NCI-H1694 treated with DMSO at 0.1 percent for 48 hours (cell line): ENCODE results near the gene SNCG.

ENCODE experiments used
- DNase-seq: peaks from one replicate; lab custom pipeline; 2025; lab: John Stamatoyannopoulos, UW

SNCG gene

DNA sequence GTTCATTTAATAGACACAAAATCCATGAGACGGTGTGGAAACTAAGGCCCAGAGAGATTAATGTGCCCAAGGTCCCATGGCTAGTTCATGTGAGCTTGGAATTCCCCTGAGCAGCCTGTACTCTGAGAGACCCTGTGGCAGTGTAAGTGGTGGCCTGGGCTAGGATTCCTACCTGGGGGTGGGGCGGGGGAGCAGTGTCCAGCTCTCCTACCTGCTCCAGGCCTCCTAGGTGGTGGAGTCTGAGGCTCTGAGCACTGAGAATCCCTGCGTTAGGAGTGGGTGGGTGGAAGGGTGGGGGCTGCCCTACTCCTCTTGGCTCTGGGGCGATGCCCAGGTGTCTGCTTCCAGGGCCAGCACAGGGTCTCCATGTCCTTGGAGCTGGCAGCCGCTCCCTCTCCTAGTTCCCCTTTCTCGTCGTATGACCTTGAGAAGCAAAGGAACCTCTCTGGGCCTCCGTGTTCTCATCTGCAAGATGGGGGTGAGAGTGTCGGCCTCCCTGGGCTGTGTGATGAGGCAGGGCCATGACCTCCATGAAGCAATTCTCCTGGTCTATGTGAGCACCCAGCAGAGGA is 2.5 kb downstream of the SNCG start:
- no peak for DNase-seq

DNA sequence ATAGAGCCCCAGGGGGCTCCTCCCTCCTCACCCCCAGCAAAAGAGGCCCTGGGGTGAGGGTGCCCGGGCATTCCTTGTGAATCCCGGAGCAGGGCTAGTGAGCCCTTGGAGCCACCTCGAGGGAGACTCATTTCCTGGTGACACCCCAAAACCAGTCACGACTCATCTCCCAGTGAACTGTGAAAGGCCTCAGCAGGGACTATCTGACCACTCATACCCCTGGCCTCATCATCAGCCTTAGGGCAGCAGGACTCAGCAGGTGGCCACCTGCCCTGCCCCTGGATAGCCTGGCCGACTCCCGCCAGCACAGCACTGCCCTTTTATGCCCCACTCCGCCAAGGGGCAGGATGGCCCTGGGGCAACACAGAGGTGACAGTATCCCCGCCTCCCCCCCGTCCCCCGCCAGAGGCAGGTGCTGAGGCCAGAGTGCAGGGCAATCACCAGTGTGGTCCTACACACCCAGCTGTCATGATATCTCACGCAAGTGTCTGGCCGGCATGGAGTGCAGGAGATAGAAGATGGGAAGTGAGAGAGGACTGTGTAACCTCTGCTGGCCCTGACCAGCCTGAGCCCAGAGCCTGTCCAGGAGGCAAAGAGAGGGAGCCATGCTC is 3.2 kb downstream of the SNCG start:
- no peak for DNase-seq

DNA sequence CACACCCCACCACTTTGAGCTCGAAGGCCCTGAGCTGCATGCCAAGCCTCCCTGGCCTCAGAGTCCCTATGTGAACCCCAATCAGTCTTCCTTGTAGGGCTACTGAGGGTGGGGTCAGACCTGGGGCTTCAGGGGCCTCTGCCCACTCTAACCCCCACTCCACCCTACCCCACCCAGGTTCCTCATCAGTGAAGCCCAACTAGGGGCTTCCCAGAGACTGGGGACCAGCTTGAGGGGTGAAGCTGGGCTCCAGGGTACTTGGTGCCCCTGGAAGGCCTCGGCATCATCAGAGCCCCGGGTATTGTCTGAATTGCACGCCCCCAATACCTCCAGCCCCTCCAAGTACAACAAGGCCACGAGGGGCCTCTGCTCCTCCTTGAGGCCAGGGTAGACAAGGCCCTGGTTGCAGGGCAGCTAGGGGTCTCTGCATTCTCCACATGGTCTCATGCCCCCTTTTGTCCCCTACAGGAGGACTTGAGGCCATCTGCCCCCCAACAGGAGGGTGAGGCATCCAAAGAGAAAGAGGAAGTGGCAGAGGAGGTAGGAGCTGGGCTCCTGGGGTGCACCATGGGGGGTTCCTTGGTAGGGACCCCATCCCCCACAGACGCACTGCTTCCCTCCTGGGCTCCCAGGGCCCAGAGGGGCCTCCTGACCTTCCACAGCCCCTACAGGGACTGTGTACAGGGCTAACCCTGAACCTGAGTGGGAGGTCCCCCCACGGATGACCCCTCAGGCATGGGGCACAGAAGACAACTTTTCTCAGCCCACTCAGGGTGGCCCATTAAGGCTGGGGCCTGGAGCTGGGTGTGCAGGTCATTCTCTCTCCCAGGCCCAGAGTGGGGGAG is 4.0 kb downstream of the SNCG start:
- no peak for DNase-seq

DNA sequence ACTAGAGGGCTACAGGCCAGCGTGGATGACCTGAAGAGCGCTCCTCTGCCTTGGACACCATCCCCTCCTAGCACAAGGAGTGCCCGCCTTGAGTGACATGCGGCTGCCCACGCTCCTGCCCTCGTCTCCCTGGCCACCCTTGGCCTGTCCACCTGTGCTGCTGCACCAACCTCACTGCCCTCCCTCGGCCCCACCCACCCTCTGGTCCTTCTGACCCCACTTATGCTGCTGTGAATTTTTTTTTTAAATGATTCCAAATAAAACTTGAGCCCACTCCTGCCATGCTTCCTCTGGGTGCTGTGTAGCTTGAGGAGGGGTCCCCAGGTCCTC is 4.5 kb downstream of the SNCG start:
- no peak for DNase-seq

DNA sequence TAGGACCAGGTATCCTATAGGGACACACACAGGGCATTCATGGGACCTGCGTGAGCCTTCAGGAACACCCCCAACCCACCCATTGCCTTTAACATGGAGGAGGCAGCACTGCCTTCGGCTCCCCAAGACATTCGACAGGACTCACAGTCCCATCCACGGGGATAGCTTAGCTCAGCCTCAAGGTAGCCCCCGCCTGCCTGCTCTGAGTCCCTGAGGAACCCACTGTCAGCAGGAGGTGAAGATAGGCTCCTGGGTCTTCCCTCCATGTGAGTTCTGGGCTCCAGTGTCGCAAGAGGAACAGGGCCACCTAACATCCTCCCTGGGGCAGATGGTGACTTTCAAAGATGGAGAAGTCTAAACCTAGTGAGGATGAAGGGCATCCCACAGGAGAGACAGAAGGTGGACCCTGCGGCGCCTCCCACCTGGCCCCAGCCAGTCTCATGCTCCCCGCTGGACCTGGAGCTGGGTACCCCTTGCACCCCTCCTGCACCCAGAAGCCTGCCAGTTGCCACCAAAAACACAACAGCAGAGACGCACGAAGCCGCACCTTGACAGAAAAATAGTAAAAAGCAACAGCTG is 5.0 kb downstream of the SNCG start:
- DNase-seq, result no peak

DNA sequence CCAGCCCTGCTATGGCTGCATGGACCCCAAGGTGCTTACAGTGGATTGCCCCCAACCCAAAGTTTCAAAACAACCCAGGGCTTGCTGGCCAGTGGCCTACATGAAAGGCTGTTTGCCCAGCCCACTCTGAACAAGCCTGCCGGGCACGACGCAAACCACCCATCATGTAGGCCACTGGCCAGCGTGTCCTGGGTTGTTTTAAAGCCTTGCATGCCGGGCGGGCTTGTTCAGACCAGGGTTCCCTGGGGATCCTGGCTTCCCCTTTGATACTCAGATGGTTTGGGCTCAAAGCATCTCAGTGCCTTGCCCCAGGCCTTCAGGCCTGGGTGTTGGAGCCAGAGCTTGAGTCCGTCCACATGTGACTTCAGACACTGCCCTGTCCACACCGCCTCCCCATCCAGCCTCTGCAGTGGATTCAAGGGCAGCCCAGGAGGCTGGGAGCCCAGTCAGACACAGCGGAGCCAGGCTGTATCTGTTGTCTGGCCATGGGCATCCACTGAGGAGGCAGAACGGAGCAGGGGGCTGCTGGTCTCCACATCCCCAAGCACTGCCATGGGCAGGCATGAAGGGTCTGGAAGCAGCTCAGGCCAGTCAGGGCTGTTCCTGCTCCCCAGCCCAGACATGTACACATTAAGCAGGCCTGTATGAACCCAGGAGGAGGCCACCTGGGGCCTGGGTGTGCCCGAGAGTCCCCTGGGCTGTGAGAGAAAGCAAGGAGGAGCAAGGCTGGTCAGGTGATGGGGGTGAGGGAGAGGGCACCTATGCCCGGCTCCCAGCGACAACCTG is 5.9 kb downstream of the SNCG start:
- no peak for DNase-seq

DNA sequence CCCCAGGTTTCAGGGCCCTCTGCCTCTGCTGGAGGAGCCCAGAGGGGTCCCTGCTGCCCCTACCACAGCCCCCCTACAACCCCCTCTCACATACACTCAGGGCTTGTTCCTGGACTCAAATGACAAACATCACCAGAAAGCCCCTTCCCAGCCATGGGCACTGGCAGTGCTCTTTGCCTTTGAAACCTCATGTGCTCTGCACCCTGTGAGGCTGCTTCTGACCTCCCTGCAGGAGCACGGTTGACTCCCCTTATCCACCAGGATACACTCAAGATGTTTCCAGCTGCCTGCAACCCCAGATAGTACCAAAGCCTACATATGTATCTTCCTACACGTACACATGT is 6.4 kb downstream of the SNCG start:
- DNase-seq, result no peak

DNA sequence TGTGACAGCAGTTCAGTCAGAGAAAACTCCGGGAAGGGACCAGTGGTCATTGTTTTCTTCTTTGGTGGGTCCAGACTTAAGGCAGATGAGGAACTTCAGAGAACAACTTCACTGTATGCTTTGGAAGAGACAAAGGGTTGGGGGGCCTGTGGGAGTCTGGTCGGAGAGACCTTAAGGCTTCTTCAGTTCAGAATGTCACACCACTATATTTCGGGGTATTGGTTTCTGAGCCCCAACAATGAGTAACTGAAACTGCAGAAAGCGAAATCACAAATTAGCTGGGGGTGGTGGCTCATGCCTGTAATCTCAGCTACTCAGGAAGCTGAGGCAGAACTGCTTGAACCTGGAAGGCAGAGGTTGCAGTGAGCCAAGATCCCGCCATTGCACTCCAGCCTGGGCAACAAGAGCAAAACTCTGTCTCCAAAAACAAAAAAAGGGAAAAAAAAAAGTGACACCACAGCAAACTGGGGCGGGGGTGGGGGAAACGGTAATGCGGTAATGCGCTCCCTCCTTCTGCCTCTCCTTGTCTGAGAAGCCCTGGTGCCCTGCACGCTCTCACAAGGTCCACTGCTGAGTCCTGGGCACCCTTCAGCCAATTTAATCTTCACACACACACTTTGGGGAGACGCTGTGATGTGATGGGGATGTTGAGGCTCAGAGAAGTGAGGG is 7.7 kb downstream of the SNCG start:
- DNase-seq, result no peak

DNA sequence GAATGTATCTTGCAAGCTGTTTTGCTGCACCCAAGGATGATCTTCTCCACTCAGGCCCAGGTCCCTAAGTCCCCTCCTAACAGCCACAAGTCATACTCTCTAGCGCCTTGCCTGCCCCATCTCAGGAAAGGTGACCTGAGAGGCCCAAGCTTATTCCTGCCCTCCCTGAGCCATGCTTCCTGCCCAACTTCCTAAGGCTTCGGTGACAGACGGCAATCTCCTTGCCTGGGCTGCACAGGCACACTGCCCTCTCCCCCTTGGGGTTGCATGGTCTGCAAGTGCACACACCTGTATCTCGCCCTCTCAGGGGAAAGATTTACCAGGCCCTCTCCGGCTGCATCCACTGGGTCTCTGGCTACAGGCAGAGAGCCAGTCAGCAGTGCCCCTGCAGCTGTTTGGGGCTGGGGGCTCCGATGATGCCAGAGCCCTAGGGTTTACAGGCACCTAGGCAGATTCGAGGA is 9.1 kb downstream of the SNCG start:
- no peak for DNase-seq

DNA sequence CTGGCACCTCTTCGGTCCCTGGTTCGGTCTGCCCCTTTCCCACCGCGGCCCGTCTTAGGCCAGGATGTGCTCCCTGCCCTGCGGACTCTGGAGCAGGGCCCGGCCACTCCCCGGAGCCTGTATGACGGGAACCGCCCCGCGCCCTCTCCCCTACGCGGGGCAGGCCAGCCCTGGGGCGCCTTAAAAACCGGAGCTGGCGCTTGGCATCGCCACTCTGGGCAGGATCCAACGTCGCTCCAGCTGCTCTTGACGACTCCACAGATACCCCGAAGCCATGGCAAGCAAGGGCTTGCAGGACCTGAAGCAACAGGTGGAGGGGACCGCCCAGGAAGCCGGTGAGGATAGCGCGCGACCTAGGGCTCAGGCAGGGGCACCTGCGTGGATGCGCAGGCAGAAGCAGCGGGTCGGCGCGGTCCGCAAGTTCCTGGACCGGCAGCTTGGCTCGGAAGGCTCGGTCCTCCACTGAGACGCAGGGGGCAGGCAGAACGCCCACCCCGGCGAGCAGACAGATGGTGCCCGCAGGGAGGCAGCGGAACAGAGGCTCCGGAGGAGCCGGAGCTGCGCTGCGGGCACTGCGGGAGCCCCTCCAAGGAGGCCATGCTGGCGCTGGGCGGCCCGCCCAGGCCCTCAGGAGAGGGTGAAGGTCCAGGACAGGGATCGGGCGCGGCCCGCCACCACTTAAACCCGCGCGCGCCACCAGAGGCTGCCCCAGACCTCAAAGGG is 10.0 kb downstream of the SNCG start, which contains the start of gene ADIRF:
Gene ADIRF, plus strand, starts transcription at position 212 of the 723 bp plus-strand sequence. Its CDS starts 63 bp downstream, at position 275.
- DNase-seq, result peak; percentile 55

DNA sequence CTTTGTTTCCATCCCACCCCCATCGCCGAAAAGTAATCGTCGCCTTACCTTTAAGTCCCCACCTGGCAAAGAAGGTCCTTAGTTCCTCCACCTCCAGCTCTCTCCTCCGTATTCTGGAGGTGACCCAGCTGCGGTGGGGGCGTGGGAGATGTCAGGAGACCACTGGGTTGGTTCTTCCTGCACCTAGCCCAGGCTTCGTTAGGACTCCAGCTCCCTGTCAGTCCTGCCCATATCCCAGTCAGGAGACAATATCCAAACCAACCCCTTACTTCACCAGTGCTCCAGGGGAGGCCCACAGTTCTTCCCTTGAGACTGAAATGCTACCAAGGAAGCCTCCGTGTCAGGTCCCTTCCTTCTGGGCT is 10.6 kb downstream of the SNCG start:
- DNase-seq, result no peak

DNA sequence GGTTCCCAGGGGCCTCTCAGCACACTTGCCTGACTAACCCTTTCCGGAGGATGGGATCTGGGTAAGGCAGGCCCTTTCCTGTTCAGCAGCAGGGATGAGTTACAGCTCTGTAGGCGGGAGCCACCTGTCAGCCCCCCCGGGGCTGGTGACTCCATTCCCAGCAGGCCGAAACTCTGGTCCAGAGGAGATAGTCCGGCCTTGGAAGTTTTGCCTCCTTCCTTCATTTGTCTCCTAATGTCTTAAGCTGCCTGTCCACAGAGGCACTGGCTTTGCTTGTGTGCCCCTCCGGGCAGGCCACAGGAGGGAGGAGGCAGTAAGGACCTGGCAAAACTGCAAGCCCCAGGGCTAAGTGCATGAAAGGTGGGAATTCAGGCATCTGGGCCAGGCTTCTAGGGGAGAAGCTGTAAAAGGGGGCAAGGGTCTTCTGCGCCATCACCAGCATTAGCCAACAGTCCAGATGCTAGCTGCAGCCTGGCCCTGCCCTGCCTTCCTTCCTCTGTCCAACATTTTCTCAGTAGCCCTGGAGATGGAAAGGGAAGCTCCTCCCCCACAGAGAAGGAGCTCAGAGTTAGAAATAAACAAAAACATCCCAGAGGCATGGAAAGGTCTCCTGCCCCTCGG is 11.1 kb downstream of the SNCG start:
- DNase-seq, result no peak

DNA sequence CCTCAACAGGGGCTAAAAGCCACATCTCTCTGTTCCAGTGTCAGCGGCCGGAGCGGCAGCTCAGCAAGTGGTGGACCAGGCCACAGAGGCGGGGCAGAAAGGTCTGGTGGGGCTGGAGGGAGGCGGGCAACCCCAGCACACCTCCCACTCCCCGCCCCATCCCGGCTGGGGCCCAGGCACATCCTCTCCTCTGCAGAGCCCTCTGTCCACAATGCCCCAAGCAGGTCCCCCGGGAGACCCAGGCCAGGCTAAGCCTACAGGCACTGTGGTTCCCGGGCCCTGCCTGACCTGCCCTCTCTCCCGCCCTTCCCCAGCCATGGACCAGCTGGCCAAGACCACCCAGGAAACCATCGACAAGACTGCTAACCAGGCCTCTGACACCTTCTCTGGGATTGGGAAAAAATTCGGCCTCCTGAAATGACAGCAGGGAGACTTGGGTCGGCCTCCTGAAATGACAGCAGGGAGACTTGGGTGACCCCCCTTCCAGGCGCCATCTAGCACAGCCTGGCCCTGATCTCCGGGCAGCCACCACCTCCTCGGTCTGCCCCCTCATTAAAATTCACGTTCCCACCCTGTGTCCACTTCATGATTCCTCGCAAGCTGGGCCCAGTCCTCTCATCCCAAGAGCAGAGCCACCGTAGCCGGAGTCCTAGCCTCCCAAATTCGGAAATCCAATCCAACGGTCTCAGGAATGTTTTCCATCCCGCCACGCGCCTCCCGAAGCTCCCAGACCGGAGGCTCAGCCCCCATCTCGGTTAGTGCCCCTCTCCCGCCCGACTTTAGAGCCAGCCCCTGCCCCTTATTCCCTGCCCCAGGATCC is 12.0 kb downstream of the SNCG start:
- DNase-seq, result no peak

DNA sequence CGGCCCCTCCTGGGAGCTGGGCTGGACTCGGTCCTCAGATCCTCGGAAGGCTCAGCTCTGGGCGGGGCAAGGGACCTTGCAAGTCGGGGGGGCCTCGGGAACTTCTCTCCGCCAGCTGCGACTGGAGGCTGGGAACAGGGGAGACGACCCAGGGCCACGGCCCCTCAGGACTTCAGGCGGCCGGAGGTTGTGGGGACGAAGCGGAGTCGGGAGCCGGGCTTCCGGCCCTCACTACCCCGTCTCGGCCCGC is 12.5 kb downstream of the SNCG start:
- no peak for DNase-seq

DNA sequence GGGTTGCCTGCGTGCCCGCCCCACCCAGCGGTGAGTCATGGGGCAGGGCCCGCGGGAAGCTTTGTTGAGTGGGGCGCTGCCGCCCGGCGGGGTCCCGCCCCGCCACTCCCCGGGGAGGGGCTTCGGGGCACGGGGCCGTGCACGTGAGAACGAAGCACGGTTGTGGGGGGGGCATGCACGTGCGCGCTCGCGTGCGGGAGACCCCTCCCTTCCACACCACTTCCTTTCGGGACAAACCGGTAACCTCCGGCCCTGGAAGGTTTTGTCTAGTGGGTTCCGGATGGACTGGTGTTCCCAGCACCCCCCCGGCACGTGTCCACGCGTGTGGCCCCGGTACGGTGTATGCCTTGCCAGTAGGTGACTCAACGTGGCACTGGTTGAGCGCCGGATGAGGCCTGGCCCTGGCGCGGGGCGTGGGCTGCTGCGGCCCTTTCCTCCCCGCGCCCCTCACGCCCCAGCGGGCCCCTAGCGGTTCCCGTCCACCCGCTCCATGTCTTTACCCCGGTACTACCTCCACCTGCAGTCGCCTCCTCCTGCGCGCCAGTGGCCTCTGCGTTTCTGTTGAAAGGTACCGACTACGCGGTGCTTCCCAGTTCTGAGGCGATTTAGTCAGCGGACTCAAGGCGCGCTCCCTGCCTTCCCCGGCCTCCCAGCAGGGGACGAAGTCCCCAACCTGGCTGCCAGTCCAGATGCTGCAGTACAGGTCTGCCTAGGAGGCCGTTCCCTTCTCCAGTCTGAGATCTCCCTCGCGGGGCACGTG is 13.0 kb downstream of the SNCG start:
- DNase-seq, result no peak

DNA sequence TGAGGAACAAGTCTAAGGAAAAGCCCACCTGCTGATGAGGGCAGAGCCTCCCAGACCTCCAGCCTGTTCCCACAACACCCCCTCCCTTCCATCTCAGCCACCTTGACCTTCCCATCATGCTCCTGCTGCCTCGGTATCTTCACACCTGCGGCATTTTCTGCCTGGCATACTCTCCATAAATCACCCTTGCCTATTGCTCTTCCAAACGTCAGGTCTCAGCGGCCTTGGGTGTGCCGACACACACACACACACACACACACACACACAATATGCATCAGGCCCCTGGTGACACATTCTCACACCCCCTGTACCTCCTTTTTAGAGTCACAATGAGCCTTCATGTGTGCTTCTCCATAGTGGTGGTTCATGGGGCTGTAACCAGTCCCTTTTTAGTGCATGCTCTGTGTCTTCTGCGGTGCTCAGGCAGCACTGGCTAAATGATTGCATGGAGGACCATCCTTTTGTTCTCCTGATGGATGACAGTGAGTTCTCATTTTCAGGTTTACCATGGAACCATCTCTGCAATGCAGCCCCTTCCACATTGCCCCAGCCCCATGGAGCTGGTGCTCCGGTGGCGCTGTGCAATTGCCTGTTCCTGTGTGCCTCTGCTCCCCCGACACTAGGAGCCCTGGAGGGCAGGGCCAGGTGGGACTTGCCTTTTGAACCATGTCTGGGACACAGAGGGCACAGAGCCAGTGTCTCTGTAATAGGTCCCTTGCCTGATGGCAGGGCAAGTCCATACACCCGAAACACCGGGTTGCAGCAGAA is 14.4 kb downstream of the SNCG start:
- no peak for DNase-seq

DNA sequence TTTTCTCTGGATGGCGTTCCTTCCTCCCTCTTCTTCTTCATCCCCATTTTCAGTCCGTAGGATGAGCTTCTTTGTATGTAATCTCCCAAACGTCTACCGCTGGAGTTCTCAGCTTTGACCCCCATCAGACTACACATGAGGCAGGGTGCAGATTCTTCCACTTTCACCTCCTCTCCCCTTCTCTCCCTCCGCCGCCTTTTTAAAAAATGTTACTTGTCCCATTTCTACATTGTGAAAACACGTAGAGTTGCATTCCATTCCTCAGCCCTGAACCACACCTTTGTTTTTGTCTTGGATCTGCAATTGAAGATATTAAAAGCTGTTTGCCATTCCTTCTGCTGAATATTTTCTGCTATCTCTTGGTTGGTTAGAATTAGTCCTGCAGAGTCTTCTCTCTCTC is 16.1 kb downstream of the SNCG start:
- DNase-seq, result no peak

DNA sequence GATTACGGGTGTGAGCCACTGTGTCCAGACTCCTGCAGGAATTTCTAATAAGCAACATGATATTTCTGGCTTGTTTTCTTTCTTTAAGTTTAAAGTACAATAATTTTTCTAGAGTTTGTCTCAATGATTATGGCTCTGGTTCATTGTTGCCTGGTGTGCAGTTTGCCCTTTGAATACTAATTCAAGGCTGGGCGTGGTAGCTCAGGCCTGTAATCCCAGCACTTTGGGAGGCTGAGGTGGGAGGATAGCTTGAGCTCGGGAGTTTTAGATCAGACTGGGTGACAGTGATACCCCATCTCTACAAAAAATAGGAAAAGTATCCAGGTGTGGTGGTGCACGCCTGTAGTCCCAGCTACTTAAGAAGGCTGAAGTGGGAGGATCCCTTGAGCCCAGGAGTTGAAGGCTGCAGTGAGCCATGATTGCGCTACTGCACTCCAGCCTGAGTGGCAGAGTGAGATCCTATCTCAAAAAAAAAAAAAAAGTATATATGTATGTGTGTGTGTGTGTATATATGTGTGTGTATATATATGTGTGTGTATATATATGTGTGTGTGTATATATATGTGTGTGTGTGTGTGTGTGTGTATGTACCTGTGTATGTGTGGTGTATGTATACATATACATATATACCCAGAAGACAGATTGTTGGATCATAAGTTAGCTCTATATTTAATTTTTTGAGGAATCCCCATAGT is 18.1 kb downstream of the SNCG start:
- no peak for DNase-seq
